HepG2 (cell line): ENCODE measurements around the gene MYADML2. TPM values are rescaled to one million over a fixed set of nuclear protein-coding genes. Genes with fewer than 3 reads are reported as not detected.

Experiments
- CREBL2 ChIP-seq: sonication (generic); formaldehyde crosslinking; IDR thresholded peaks from 2 replicates; pipeline ENCODE4 v1.8.1; 2023; ENCODE audit warnings: missing genetic modification reagents, mild to moderate bottlenecking, borderline replicate concordance
- EZH2 ChIP-seq: conservative IDR thresholded peaks from 2 replicates; pipeline ENCODE4 v1.6.1; 2012; ENCODE audit warnings: mild to moderate bottlenecking, low read depth, low read length, moderate library complexity
- GABPB1 ChIP-seq: IDR thresholded peaks from 2 replicates; pipeline ENCODE4 v1.6.1; 2016; ENCODE audit warnings: mild to moderate bottlenecking, missing genetic modification reagents, moderate library complexity, missing compliant biosample characterization
- JUND ChIP-seq: sonication (generic); formaldehyde crosslinking; IDR thresholded peaks from 2 replicates; pipeline ENCODE4 v1.8.0; 2022; ENCODE audit warnings: mild to moderate bottlenecking, missing genetic modification reagents
- MTA1 ChIP-seq: sonication (generic); formaldehyde crosslinking; IDR thresholded peaks from 2 replicates; pipeline ENCODE4 v1.4.0; 2020; ENCODE audit warnings: missing genetic modification reagents, mild to moderate bottlenecking, borderline replicate concordance
- NFKB2 ChIP-seq: sonication (generic); formaldehyde crosslinking; IDR thresholded peaks from 2 replicates; pipeline ENCODE4 v1.4.0; 2020; ENCODE audit warnings: missing genetic modification reagents, borderline replicate concordance
- NR2C2 ChIP-seq: sonication (generic); formaldehyde crosslinking; IDR thresholded peaks from 2 replicates; pipeline ENCODE4 v1.4.0; 2020; ENCODE audit warnings: missing genetic modification reagents, mild to moderate bottlenecking, moderate library complexity, borderline replicate concordance
- PRDM10 ChIP-seq: sonication (generic); formaldehyde crosslinking; IDR thresholded peaks from 2 replicates; pipeline ENCODE4 v1.4.0; 2020; ENCODE audit warnings: low read depth, missing genetic modification reagents
- RXRA ChIP-seq: sonication (generic); formaldehyde crosslinking; IDR thresholded peaks from 2 replicates; pipeline ENCODE4 v1.5.1; 2020; ENCODE audit warnings: missing genetic modification reagents
- TOPORS ChIP-seq: sonication (generic); formaldehyde crosslinking; IDR thresholded peaks from 2 replicates; pipeline ENCODE4 v1.8.0; 2023; ENCODE audit warnings: mild to moderate bottlenecking, missing genetic modification reagents
- UBTF ChIP-seq: sonication (generic); formaldehyde crosslinking; IDR thresholded peaks from 2 replicates; pipeline ENCODE4 v1.4.0; 2020; ENCODE audit warnings: mild to moderate bottlenecking, missing genetic modification reagents
- ZFX ChIP-seq: sonication (generic); formaldehyde crosslinking; IDR thresholded peaks from 2 replicates; pipeline ENCODE4 v1.4.0; 2020; ENCODE audit warnings: mild to moderate bottlenecking, low read depth, missing genetic modification reagents, moderate library complexity
- ZIK1 ChIP-seq: sonication (generic); formaldehyde crosslinking; IDR thresholded peaks from 2 replicates; pipeline ENCODE4 v1.5.0; 2020; ENCODE audit warnings: mild to moderate bottlenecking, low read depth, missing genetic modification reagents, borderline replicate concordance
- ZNF160 ChIP-seq: sonication (generic); formaldehyde crosslinking; IDR thresholded peaks from 2 replicates; pipeline ENCODE4 v1.8.0; 2022; ENCODE audit warnings: mild to moderate bottlenecking, inconsistent platforms, missing genetic modification reagents
- ZNF331 ChIP-seq: sonication (generic); formaldehyde crosslinking; IDR thresholded peaks from 2 replicates; pipeline ENCODE4 v1.4.0; 2020; ENCODE audit warnings: missing genetic modification reagents
- ZNF337 ChIP-seq: sonication (generic); formaldehyde crosslinking; IDR thresholded peaks from 2 replicates; pipeline ENCODE4 v1.5.1; 2020; ENCODE audit warnings: missing genetic modification reagents, low read depth, mild to moderate bottlenecking, borderline replicate concordance
- ZNF563 ChIP-seq: sonication (generic); formaldehyde crosslinking; IDR thresholded peaks from 2 replicates; pipeline ENCODE4 v1.8.0; 2022; ENCODE audit warnings: mild to moderate bottlenecking, moderate library complexity, missing genetic modification reagents
- ZNF839 ChIP-seq: sonication (generic); formaldehyde crosslinking; IDR thresholded peaks from 2 replicates; pipeline ENCODE4 v1.4.0; 2020; ENCODE audit warnings: missing genetic modification reagents, mild to moderate bottlenecking, borderline replicate concordance
- ZXDC ChIP-seq: sonication (generic); formaldehyde crosslinking; IDR thresholded peaks from 2 replicates; pipeline ENCODE4 v1.5.0; 2020; ENCODE audit warnings: mild to moderate bottlenecking, missing genetic modification reagents
- polyA plus RNA-seq, 8 experiments: library from polyadenylated mRNA; depleted of rRNA in 3 of 8; stranded (reverse) in 7 of 8; unstranded in 1 of 8; fragments of >200 nt; fragmentation: Illumina TruSeq in 4 of 8; extraction: Trizol in 4 of 8; gene quantifications; 2 replicates each; pipeline versions ENCODE4 v1.2.1 to v1.2.3, GENCODE V29; 2011 to 2016; ENCODE audit warnings: low read depth in 4 of 8, missing spikeins in 1 of 8, mixed read lengths in 1 of 8; ENCODE audit not compliant: insufficient read depth in 1 of 8
- total RNA-seq, 5 experiments: library from RNA; depleted of rRNA; stranded (reverse); fragments of >200 nt; fragmentation: Illumina TruSeq; extraction: Trizol; gene quantifications; 2 replicates each; pipeline ENCODE4 v1.2.3, GENCODE V29; 2016; ENCODE audit warnings: low read depth in 1 of 5

MYADML2 gene
- total and polyA plus RNA-seq, 2 of the 13 experiments (the other 11 are each of a cell fraction or from before 2014, with no cell fraction given), result not detected

- TF ChIP-seq ZFX (CRISPR knock-in tag), result peak; percentile 76
- no peak for TF ChIP-seq TOPORS (CRISPR knock-in tag)
- TF ChIP-seq RXRA, result peak; percentile 54
- no peak for TF ChIP-seq JUND (CRISPR knock-in tag)
- TF ChIP-seq ZIK1, result 0 out of 2 replicates have a peak, but pooled peaks have one; percentile 43
- peak; percentile 57; the same call in 1 of the 2 replicates for TF ChIP-seq MTA1 (CRISPR knock-in tag)
- peak; percentile 43 for TF ChIP-seq NR2C2 (CRISPR knock-in tag)
- TF ChIP-seq ZNF839 (CRISPR knock-in tag), result 0 out of 2 replicates have a peak, but pooled peaks have one; percentile 69
- 0 out of 2 replicates have a peak, but pooled peaks have one; percentile 12 for TF ChIP-seq ZNF337 (CRISPR knock-in tag)
- TF ChIP-seq ZNF563 (CRISPR knock-in tag), result no peak
- TF ChIP-seq ZNF331 (CRISPR knock-in tag), result no peak
- TF ChIP-seq NFKB2 (CRISPR knock-in tag), result peak; percentile 35; the same call in 1 of the 2 replicates
- TF ChIP-seq UBTF, result peak; percentile 64
- TF ChIP-seq CREBL2 (CRISPR knock-in tag), result 0 out of 2 replicates have a peak, but pooled peaks have one; percentile 47
- TF ChIP-seq ZXDC (CRISPR knock-in tag), result no peak
- no peak for TF ChIP-seq ZNF160 (CRISPR knock-in tag)
- no peak for TF ChIP-seq EZH2
- 0 out of 2 replicates have a peak, but pooled peaks have one; percentile 16 for TF ChIP-seq GABPB1 (CRISPR knock-in tag)
- no peak for TF ChIP-seq PRDM10
Observed at GRCh38 chr17:81968850-81969812, 22.1 kb upstream of the MYADML2 start (continued).
